ENCODE results near the gene POLD1. TPM values are rescaled to one million over a fixed set of nuclear protein-coding genes. Genes with fewer than 3 reads are reported as not detected.

Gene POLD1
- total RNA-seq, 6 experiments from 2014 or later = 21.7 to 37.8 (median 33.7) TPM

DNA sequence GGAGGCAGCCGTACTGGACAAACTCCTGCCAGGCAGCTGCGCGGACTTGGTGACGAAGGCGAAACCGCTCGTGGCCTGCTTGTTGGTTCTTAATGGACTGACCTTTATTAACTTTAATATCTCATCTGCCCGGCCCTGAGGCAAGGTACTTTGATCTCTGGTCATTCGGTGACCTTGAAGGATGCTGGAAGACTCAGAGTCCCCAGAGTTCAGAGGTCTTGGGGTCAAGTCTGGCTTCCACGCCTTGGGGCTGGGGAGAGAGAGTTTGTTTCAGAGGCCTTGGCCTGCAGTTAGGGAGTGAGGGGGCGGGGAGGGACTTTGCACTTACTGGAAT, 82.5 kb downstream of the POLD1 start:
- H3K36me3 Mint-ChIP-seq (ENCODE audit: low read depth) = no peaks in the 10 kb centered on the region

DNA sequence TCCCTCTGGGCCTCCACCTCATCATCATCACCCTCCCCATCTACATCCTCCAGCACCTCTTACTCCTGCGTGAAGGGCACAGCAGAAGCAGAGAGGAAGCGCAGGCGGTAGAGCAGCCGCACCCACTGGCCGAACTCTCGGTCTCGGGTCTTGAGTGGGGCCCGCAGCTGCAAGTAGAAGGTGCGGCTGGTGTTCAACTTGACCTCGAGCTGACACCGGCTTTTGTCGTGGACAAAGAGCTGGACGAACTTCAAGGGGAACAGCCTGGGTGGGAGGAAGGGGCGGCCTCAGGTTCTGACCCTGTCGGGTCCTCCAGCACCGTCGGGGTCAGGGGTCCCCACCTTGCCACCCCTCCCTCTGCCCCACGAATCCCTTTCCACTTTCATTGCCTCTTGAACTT, 83.4 kb downstream of the POLD1 start:
- no peak overlapping the region for H3K4me3 Mint-ChIP-seq
- no peaks in the 10 kb centered on the region for H3K4me1 Mint-ChIP-seq (ENCODE audit: low read depth)
- no peaks in the 10 kb centered on the region for H3K9me3 Mint-ChIP-seq
- DNase-seq = no peak
- peaks cover 26% of the 10 kb centered on the region for H3K27me3 Mint-ChIP-seq (ENCODE audit: insufficient read depth)
- H3K27ac Mint-ChIP-seq = no peak overlapping the region
- TF ChIP-seq, protein P1, sequence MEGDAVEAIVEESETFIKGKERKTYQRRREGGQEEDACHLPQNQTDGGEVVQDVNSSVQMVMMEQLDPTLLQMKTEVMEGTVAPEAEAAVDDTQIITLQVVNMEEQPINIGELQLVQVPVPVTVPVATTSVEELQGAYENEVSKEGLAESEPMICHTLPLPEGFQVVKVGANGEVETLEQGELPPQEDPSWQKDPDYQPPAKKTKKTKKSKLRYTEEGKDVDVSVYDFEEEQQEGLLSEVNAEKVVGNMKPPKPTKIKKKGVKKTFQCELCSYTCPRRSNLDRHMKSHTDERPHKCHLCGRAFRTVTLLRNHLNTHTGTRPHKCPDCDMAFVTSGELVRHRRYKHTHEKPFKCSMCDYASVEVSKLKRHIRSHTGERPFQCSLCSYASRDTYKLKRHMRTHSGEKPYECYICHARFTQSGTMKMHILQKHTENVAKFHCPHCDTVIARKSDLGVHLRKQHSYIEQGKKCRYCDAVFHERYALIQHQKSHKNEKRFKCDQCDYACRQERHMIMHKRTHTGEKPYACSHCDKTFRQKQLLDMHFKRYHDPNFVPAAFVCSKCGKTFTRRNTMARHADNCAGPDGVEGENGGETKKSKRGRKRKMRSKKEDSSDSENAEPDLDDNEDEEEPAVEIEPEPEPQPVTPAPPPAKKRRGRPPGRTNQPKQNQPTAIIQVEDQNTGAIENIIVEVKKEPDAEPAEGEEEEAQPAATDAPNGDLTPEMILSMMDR (IDR thresholded peaks at IDR 0.05) = no peak
- no peaks in the 10 kb centered on the region for H3K36me3 Mint-ChIP-seq (ENCODE audit: low read depth)

More for the DNA sequence above, 82.5 kb downstream of the POLD1 start:
- peaks cover 26% of the 10 kb centered on the region for H3K27me3 Mint-ChIP-seq (ENCODE audit: insufficient read depth)
- no peak overlapping the region for H3K4me3 Mint-ChIP-seq
- no peaks in the 10 kb centered on the region for H3K4me1 Mint-ChIP-seq (ENCODE audit: low read depth)
- no peak overlapping the region for H3K27ac Mint-ChIP-seq
- no peaks in the 10 kb centered on the region for H3K9me3 Mint-ChIP-seq
- TF ChIP-seq, protein P1 (IDR thresholded peaks at IDR 0.05) = no peak
- no peak for DNase-seq

Other genes with a start within 250 kb of the POLD1 start
- not detected for gene IZUMO2, start 221.1 kb upstream of the POLD1 start, total RNA-seq (2021; fragmentation: NEBNext Ultra II Directional; extraction: Animal tissue kit (Norgen Biotek cat#: 25700))
- gene MYH14, start 180.7 kb upstream of the POLD1 start, total RNA-seq (2021; fragmentation: NEBNext Ultra II Directional; extraction: Animal tissue kit (Norgen Biotek cat#: 25700)) = under 1 TPM in 1 of 6 experiments, not detected in 5; 0.09 TPM
- not detected for gene KCNC3, start 55.0 kb upstream of the POLD1 start, total RNA-seq (2021; fragmentation: NEBNext Ultra II Directional; extraction: Animal tissue kit (Norgen Biotek cat#: 25700))
- gene NAPSA, start 18.7 kb upstream of the POLD1 start, total RNA-seq (2021; fragmentation: NEBNext Ultra II Directional; extraction: Animal tissue kit (Norgen Biotek cat#: 25700)) = under 1 TPM in 4 of 6 experiments, not detected in 2; 0.12 to 0.66 (median 0.41) TPM
- 10 to 100 TPM; 66.6 to 76.0 (median 70.1) TPM for gene NR1H2, start 7.9 kb upstream of the POLD1 start, total RNA-seq (2021; fragmentation: NEBNext Ultra II Directional; extraction: Animal tissue kit (Norgen Biotek cat#: 25700))
- not detected for gene SPIB, start 34.6 kb downstream of the POLD1 start, total RNA-seq (2021; fragmentation: NEBNext Ultra II Directional; extraction: Animal tissue kit (Norgen Biotek cat#: 25700))
- gene MYBPC2, start 48.5 kb downstream of the POLD1 start, total RNA-seq (2021; fragmentation: NEBNext Ultra II Directional; extraction: Animal tissue kit (Norgen Biotek cat#: 25700)) = not detected
- gene EMC10, start 92.2 kb downstream of the POLD1 start, total RNA-seq (2021; fragmentation: NEBNext Ultra II Directional; extraction: Animal tissue kit (Norgen Biotek cat#: 25700)) = 100 to 1,000 TPM in 2 of 6 experiments, 10 to 100 TPM in 4; 49.1 to 113 (median 55.2) TPM
- gene GARIN5A, start 92.5 kb downstream of the POLD1 start, total RNA-seq (2021; fragmentation: NEBNext Ultra II Directional; extraction: Animal tissue kit (Norgen Biotek cat#: 25700)) = 1 to 10 TPM in 1 of 6 experiments, under 1 TPM in 4, not detected in 1; 0.16 to 1.5 (median 0.28) TPM
- gene JOSD2, start 126.8 kb downstream of the POLD1 start, total RNA-seq (2021; fragmentation: NEBNext Ultra II Directional; extraction: Animal tissue kit (Norgen Biotek cat#: 25700)) = 10 to 100 TPM; 62.7 to 86.3 (median 72.8) TPM
- gene ASPDH, start 129.6 kb downstream of the POLD1 start, total RNA-seq (2021; fragmentation: NEBNext Ultra II Directional; extraction: Animal tissue kit (Norgen Biotek cat#: 25700)) = not detected
- under 1 TPM; 0.07 to 0.14 (median 0.08) TPM for gene LRRC4B, start 184.1 kb downstream of the POLD1 start, total RNA-seq (2021; fragmentation: NEBNext Ultra II Directional; extraction: Animal tissue kit (Norgen Biotek cat#: 25700))